HL-60 (cell line): ENCODE results near the gene ZNF827.

Experiments used
- GABPA ChIP-seq: IDR thresholded peaks from 2 replicates; pipeline ENCODE4 v1.6.1; 2012; ENCODE audit warnings: low read depth
- POLR2AphosphoS5 ChIP-seq: IDR thresholded peaks from 2 replicates; pipeline ENCODE4 v1.6.1; 2012; ENCODE audit warnings: low read depth
- SPI1 ChIP-seq: IDR thresholded peaks from 2 replicates; pipeline ENCODE4 v1.6.1; 2012; ENCODE audit warnings: low read depth, mild to moderate bottlenecking, borderline replicate concordance
- TF ChIP-seq, protein P1 (sequence below): IDR thresholded peaks from 2 replicates; pipeline ENCODE4 v1.6.1; 2012; ENCODE audit warnings: low read depth; ENCODE audit not compliant: insufficient replicate concordance
- TF ChIP-seq, protein P2 (sequence below): IDR thresholded peaks from one replicate; pipeline ENCODE4 v1.5.1; 2011; ENCODE audit warnings: low read length, control low read depth, inconsistent platforms; ENCODE audit not compliant: insufficient read depth

DNA sequence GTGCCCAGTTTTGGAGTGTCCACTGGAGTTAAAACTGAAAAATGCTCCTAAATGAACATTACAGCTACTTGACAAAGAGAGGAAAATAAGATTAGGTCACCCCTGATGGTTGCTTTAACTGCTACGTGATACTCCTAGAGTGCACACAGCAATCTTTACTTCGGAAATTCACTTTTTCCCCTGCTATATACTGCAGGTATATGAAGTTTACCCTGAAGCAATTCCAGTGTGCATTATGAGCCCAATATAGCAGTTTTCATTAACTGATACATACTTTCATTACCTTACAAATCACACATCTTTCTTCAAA, 773 bp upstream of the ZNF827 start:
- TF ChIP-seq, protein P1, sequence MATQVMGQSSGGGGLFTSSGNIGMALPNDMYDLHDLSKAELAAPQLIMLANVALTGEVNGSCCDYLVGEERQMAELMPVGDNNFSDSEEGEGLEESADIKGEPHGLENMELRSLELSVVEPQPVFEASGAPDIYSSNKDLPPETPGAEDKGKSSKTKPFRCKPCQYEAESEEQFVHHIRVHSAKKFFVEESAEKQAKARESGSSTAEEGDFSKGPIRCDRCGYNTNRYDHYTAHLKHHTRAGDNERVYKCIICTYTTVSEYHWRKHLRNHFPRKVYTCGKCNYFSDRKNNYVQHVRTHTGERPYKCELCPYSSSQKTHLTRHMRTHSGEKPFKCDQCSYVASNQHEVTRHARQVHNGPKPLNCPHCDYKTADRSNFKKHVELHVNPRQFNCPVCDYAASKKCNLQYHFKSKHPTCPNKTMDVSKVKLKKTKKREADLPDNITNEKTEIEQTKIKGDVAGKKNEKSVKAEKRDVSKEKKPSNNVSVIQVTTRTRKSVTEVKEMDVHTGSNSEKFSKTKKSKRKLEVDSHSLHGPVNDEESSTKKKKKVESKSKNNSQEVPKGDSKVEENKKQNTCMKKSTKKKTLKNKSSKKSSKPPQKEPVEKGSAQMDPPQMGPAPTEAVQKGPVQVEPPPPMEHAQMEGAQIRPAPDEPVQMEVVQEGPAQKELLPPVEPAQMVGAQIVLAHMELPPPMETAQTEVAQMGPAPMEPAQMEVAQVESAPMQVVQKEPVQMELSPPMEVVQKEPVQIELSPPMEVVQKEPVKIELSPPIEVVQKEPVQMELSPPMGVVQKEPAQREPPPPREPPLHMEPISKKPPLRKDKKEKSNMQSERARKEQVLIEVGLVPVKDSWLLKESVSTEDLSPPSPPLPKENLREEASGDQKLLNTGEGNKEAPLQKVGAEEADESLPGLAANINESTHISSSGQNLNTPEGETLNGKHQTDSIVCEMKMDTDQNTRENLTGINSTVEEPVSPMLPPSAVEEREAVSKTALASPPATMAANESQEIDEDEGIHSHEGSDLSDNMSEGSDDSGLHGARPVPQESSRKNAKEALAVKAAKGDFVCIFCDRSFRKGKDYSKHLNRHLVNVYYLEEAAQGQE: no peak
- TF ChIP-seq, protein P2, sequence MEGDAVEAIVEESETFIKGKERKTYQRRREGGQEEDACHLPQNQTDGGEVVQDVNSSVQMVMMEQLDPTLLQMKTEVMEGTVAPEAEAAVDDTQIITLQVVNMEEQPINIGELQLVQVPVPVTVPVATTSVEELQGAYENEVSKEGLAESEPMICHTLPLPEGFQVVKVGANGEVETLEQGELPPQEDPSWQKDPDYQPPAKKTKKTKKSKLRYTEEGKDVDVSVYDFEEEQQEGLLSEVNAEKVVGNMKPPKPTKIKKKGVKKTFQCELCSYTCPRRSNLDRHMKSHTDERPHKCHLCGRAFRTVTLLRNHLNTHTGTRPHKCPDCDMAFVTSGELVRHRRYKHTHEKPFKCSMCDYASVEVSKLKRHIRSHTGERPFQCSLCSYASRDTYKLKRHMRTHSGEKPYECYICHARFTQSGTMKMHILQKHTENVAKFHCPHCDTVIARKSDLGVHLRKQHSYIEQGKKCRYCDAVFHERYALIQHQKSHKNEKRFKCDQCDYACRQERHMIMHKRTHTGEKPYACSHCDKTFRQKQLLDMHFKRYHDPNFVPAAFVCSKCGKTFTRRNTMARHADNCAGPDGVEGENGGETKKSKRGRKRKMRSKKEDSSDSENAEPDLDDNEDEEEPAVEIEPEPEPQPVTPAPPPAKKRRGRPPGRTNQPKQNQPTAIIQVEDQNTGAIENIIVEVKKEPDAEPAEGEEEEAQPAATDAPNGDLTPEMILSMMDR: no peak
- no peak for TF ChIP-seq GABPA
- TF ChIP-seq SPI1: no peak
- no peak for TF ChIP-seq POLR2AphosphoS5
